HG02970 (cell line): ENCODE data around the gene KHDC4.
A peak's percentile ranks its signal among the peaks of the same experiment; 100 is the strongest.

Source experiments
- ATAC-seq: cut with Tn5 transposase; IDR thresholded peaks from one replicate; pipeline ENCODE4 v1.9.1; 2021; ENCODE audit warnings: mild to moderate bottlenecking, moderate library complexity, moderate number of reproducible peaks; ENCODE audit not compliant: unreplicated experiment, low FRiP score

KHDC4 gene

DNA sequence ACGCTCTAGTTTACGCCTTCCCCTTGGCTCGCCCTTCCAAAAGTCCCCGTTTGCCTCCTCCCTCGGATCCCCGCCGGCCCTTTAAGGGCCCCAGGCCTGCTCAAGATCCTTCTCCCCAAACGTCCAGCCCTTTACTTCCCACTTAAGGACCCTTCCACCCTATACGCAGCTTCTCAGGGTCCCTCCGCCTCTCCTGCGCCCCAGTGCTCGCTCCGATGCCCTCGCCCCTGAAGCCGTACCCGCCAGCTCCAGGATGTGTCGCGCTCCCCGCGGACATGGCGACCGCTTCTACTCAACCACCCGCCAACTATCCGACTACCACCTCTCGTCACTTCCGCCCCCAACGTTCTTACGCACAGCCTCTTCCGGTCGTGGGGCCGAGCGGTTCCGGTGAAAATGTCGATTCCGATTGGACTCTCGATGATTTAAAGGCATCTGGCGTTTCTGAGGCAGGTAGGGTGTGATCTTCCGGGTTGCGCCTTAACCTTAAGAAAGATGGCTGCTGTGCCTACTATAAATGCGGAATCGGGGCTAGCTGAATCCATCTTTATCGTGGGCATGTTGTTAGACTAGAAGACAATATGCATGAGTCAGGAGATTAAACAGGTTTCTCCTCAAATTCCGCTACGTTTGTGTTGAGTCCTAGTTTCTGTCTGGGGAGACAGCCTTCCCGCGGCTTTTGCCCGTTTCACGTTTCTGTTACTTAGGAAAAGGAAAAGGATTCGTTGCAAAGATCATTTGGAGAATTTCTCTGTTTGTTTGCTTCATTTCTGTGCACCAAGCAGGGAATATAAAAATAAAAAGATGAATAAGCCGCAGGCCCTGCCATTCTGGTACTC lies at the start of gene KHDC4:
Gene KHDC4 (minus strand): TSS at position 317 of the 839 bp plus-strand sequence. CDS start 40 bp downstream, at position 277.
- ATAC-seq, result peak; percentile 92

DNA sequence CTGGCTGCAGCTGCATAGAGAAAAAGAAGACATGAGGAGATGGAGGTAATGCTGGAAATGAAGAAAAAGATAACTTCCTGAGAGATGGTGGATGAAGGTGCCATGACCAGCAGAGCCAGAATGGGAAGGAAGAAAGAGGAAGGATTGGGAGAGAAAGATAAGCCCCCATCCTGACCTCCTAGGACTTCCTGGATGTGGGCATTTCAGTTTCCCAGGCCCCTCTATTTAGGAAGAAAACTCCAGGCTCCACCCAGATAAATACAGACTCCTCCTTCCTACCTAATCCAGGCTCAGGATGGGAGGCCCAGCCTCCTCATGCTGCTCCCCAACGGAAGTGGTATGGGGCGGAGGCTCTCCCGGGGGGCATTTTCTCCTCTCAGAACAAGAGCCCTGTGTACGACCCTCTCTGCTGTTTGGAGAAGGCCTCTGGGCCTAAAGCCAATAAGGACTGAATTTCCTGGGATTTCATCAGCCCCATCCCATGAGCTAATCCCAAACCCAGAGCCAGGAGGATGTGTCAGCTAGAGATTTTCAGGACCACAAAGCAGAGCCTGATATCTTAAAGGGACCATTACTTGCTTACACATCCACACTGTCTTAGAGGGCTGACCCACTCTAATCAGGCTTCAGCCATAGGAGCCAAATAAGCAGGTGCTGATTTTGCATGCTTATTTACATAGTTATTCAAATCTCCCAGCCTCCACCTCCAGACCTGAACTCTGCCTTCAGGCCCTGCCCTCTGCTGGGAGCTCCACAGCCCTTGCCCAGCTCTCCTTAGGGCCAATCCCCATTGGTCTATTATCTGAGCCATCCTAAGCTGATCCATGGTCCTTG lies 49.2 kb upstream of the KHDC4 start:
- ATAC-seq, result no peak

DNA sequence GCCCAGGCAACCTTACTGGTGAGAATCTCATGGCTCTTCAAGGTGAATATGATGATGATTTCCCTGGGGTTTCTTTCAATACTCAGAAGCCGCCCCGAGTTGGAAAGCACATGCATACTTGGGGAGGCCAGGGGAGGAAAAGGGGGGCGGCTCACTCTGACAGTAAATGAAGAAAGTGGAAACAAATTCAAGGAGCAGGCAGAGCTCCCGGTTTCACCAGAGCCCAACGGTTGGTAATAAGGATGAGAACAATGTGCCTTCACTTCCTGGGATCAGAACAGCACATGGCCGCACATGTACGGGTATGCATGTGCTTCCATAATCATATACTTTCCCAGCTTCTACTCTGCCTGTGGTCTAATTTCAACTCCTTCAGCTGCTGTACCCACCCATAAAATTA lies 47.9 kb upstream of the KHDC4 start:
- ATAC-seq, result no peak

DNA sequence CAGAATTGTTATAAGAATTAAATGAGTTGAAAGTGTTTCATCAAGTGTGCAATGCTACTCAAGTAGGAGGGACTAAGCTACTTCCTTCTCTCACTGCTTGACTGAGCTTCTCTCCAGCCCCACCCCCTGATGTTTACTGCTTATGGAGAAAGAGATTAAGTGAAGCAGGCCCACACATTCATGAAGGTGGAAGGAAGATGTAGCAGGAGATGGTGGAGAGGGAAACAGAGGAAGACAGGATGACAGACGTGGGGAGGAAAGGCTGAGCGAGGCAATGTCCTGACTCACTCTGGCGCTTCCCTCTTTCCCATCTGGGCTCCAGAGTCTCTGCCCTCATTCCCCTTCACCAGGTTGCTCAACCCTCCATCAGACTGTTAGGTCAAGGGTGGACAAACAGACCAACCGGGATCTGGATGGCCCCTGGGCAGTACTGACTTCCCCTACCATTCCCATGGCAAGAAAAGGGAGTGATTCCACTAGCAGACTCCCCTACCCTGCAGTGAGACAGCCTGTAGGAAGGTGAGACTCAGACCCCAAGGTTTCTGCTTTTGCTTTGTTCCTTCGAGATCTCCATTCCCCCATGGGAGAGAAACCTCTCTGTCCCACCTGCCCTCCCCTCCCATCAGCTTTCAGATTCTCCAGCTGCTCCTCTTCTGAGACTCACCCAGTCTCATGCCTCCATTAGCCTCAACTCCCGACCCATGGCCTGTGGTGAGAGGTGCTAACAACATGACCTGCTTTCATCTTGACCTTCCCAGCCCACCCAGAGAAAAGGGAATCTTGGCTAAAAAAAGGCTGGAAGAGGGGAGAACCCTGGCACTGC lies 47.3 kb upstream of the KHDC4 start:
- ATAC-seq, result no peak

- no peak for ATAC-seq
Observed at GRCh38 chr1:155979597-155980343, 45.6 kb upstream of the KHDC4 start.

- ATAC-seq, result no peak
Observed at GRCh38 chr1:155978973-155979429, 44.8 kb upstream of the KHDC4 start.

DNA sequence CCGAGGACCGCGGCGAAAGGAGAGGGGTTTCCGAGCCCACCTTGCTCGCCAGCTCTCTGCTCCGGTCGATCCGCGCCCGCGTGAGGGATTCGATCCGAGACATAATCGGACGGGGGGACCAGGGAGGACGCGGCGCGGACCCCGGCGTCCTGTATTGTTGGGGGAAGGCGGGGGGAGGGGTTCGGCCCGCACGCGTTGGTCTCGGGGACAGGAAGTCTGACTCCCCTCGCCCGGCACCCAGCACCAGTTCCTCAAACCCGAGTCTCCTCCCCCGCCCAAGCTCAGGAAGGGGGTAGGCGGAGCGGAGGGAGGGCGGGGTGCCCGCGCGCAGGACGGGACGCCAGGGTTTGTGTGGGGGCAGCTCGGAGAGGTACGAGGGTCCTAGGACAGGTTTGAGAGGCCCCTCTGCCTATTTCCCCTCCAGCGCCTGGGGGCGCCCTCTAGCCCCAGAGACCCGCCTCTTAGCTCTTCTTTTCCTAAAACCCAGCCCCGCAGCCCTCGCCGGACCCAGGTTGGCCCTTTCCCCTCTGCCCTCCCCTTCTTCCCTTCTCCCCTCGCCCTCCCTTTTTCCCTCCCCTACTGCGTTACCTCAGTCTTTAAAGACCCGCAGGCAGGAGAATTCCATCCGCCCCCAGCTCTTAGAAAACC lies 44.2 kb upstream of the KHDC4 start, which contains the start of gene ARHGEF2:
Gene ARHGEF2 (minus strand): TSS at position 223 of the 648 bp plus-strand sequence. CDS start 120 bp downstream, at position 103.
- ATAC-seq, result peak; percentile 36

GRCh38 chr1:155977690-155978324 lies 43.6 kb upstream of the KHDC4 start:
- ATAC-seq, result no peak

DNA sequence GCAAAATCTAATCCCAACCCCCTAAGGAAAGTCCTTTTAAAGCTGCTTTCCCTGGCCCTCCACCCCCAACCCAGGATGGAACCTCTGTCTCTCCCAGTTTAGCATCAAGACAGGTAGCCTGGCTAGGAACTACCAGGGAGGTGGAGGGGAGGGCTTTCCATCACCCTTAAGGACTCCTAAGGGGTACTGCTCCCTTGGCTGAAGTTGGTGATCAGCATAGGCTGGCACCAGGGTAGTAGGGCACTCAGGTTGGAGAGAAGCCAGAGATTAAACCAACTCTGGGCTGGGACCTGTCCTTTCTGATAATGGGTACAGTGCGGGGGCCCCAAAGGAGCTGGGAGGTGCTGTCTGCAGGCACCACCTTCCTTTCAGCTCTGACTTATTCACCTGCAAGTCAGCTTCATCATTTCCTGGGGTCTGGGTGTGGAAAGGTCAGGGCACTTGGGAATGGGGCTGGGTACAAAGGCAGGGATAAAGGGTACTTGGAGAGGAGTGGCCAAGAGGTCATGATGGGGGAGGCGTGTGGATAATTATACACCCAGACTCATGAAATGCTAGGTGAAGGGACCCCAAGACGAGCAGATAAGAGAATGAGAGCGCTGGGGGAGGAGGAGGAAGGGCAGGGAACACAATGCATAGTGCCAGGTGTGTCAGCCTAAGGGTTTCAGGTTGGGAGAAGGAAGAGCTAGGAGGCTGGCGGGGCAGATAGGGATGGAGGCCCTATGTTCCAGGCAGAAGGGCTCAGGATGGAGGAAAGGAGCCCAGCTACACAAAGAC lies 42.9 kb upstream of the KHDC4 start:
- no peak for ATAC-seq

GRCh38 chr1:155976062-155976912 lies 42.1 kb upstream of the KHDC4 start:
- ATAC-seq, result no peak

GRCh38 chr1:155975375-155976061 lies 41.3 kb upstream of the KHDC4 start:
- ATAC-seq, result no peak

- no peak for ATAC-seq
Observed at GRCh38 chr1:155974208-155975115, 40.2 kb upstream of the KHDC4 start.

DNA sequence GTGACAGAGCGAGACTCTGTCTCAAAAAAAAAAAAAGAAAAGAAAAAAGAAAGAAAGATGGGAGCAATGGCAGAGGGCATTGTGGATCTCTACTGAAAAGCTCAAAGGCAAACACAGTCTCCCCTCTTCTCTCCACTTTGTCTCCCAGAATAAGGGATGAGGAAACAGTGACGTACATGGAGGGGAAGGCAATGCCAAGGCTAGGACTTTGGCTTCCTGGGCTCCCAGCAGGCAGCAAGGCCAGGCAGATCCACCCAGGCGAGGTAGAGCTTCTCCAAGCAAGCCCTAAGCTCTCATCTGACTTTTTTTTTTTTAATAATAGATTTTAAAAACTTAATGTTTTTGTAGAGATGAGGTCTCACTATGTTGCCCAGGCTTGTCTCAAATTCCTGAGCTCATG lies 39.5 kb upstream of the KHDC4 start:
- ATAC-seq, result no peak

DNA sequence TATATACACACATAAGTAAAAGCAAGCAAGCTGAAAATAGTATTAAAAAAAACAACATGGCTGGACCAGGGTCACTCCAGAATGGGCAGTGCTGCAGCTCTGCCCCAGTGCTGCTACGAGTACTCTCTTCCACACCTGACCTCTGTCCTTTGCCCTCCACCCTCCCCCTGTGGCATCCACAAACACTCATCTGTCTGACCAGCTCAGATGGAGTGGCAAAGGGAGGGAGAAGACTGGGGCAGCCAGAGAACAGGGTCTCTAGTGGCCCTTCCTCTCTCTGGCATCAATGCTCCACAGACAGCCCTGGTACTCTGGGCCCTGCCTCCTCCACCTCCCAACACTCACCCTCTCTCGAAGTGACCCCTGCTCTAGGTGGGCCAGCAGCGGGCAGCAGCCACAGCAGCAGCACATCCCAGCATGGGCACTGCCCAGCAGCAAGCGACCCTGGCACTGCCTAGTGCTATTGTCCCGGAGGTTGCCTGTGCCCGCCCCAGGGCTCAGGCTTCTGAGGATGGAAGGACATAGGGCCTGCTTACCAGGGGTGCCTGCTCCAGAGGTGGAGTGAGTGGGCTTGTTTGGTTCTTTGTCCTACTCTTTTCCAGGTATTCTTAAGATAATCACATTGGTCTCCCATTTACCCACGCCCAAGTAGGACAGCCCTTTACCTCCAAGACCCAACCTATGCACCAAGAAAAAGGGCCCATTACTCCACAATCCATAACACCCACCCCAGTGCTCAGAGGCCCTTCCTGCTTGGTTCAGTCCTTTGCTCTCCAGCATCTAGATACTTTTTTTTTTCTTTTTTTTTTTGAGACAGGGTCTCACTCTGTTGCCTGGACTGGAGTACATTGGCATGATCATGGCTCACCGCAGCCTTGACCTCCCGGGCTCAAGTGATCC lies 37.9 kb upstream of the KHDC4 start:
- no peak for ATAC-seq
